AG04449 (cell line): ENCODE results near the gene MMD2.

Experiments used
- CTCF ChIA-PET: fragments of 350-600 bp; formaldehyde crosslinking; extraction: SDS; loops from one replicate; lab custom pipeline; 2021; ENCODE audit warnings: antibody characterized with exemption; lab: Yijun Ruan, JAX
- POLR2A ChIA-PET: fragments of 400-600, 350-600 bp; formaldehyde crosslinking; extraction: SDS; loops from one replicate; lab custom pipeline; 2020; ENCODE audit warnings: antibody characterized with exemption, inconsistent platforms; lab: Yijun Ruan, JAX
- DNase-seq: peaks from one replicate; pipeline ENCODE4 v3.0.0-alpha.2; 2010; ENCODE audit warnings: low read depth, low spot score
- H3K4me3 ChIP-seq: 2 replicates; pipeline ENCODE4 v1.5.1; 2011; ENCODE audit warnings: low read depth, mild to moderate bottlenecking, control low read depth, low read length
- CTCF ChIP-seq: IDR thresholded peaks from one replicate; pipeline ENCODE4 v1.5.1; 2011; ENCODE audit warnings: mild to moderate bottlenecking, moderate library complexity, low read length, control low read depth, inconsistent platforms; ENCODE audit not compliant: insufficient read depth; ENCODE audit errors: missing control alignments

MMD2 gene

DNA sequence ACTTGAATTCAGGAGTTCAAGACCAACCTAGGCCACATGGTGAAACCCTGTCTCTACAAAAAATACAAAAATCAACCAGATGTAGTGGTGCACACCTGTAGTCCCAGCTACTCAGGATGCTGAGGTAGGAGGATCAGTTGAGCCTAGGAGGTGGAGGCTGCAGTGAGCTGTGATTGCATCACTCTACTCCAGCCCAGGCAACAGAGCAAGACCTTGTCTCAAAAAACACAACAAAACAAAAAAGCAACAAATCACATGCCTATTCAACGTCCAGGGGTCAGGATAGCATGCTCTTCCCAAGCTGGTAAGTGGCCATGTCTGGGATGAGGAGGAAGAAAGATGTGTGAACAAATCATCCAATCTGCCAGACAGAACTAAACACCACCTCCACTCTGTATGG is 69.3 kb downstream of the MMD2 start:
- CTCF ChIA-PET, result no interaction called here
- no peak overlapping the region for H3K4me3 ChIP-seq
- DNase-seq, result no peak
- POLR2A ChIA-PET, result no interaction called here
- TF ChIP-seq CTCF, result no peak

DNA sequence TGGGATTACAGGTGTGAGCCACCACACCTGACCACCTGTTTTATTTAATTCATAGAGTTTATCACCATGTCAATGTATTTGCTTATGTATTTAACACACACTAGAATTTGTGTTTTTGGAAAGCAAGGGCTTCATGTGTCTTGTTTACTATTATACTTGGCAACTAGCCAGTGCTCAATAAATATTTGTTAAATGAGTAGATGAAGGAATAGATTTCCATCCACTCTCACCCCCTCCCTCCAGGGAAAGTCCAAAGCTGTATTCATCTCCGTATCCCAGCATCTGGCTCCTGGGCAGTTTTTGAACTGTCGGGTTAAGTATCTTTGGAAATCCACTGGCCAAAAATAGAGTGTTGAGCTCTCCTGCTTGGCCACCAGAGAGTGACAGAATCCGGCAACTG is 70.8 kb downstream of the MMD2 start:
- H3K4me3 ChIP-seq, result no peak overlapping the region
- CTCF ChIA-PET, result no interaction called here
- no peak for TF ChIP-seq CTCF
- no peak for DNase-seq
- POLR2A ChIA-PET, result no interaction called here

DNA sequence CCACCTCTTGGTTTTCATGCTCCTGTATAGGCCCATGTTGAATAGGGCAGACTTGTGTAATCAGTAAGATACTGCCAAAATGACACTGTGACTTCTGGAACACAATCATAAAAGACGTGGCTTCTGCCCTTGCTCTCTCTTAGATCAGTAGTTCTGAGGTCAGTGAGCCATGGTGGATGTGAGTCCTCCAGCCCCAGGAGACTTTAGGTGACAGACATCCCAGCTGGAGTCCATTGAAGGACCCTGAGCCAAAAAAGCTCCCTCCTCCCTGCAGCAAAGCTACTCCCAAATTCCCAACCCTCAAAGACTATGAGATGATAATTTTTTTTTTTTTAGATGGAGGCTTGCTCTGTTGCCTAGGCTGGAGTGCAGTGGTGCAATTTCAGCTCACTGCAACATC is 72.3 kb downstream of the MMD2 start:
- no peak for TF ChIP-seq CTCF
- H3K4me3 ChIP-seq, result no peak overlapping the region
- DNase-seq, result no peak
- ChIA-PET CTCF (no interaction called here), POLR2A (no interaction called here)

GRCh38 chr7:4885317-4885807 is 73.6 kb downstream of the MMD2 start:
- H3K4me3 ChIP-seq, result no peak overlapping the region
- POLR2A ChIA-PET, result no interaction called here
- TF ChIP-seq CTCF, result no peak
- no peak for DNase-seq
- CTCF ChIA-PET, result interaction anchor here (0.7 to 4.4 kb wide), 3 partner anchors 15 to 87 kb away, joined by 3 to 34 read pairs (median 5); no protein-coding TSS in a partner anchor

GRCh38 chr7:4884164-4884563 is 74.8 kb downstream of the MMD2 start:
- CTCF ChIA-PET, result interaction anchor here (0.9 to 4.4 kb wide), 14 partner anchors 9 to 123 kb away, joined by 3 to 34 read pairs (median 6); partner anchors contain the start of gene PAPOLB
- DNase-seq, result no peak
- H3K4me3 ChIP-seq, result no peak overlapping the region
- POLR2A ChIA-PET, result no interaction called here
- no peak for TF ChIP-seq CTCF

GRCh38 chr7:4883372-4884144 is 75.4 kb downstream of the MMD2 start, which contains the start of gene RADIL:
RADIL (minus strand) TSS chr7:4883716; CDS start chr7:4878139, 5,577 bp downstream.
- CTCF ChIA-PET, result interaction anchor here (0.7 to 4.4 kb wide), 19 partner anchors 9 to 253 kb away, joined by 3 to 34 read pairs (median 6); partner anchors contain the start of gene PAPOLB
- peak within 1 kb of the TSS; percentile 54 for H3K4me3 ChIP-seq
- POLR2A ChIA-PET, result no interaction called here
- DNase-seq, result peak; percentile 16
- TF ChIP-seq CTCF, result peak; percentile 93
